Heart left ventricle (tissue), 13 donors: Measurements from ENCODE around the gene UMODL1.

ENCODE experiments used
- POLR2A ChIP-seq, 2 donors: fragments of 450-650 bp; IDR thresholded peaks; one replicate each; pipeline ENCODE4 v1.6.1; 2017; ENCODE audit warnings: antibody characterized with exemption in 2 of 2, mild to moderate bottlenecking in 2 of 2, moderate library complexity in 2 of 2
- TF ChIP-seq, protein P1 (sequence below), 12 donors: fragments of 200-600 bp; sonication (generic) in 4 of 12; IDR thresholded peaks; one replicate each; pipeline versions ENCODE4 v1.5.0 to v1.8.0; 2018 to 2022; ENCODE audit warnings: antibody characterized with exemption in 12 of 12, mild to moderate bottlenecking in 5 of 12
- donor health status: ischemic (EF 13 %, LVEDD 7.1; RV severe dilation, severe dysfunction).
- donor health status: DM: no; HTN: yes; CAD: no.
- donor health status: DM: no; HTN: no; CAD: no.
- donor health status: ischemic (EF 25% LVEDD 6.9; RV normal size, moderate dysfunction).
- donor health status: ischemic (EF 25% LVEDD 5.7; RV mildly dilated, moderate dysfunction).
- donor health status: ischemic (EF 35%, LVEDD 5.7; RV mildly dilated, moderate dysfunction).
- donor health status: nonischemic (EF 11% LVEDD 7.7; RV severe dilation, severe dysfunction).
- donor health status: DM: yes; HTN: yes; CAD: no.
- donor health status: PGD.
- donor health status: ischemic (EF 29% LVEDD 5.4; RV normal size, mild dysfunction).
- donor health status: nonischemic (EF 23%, LVEDD 6.1; RV moderate dilation, normal function).

DNA sequence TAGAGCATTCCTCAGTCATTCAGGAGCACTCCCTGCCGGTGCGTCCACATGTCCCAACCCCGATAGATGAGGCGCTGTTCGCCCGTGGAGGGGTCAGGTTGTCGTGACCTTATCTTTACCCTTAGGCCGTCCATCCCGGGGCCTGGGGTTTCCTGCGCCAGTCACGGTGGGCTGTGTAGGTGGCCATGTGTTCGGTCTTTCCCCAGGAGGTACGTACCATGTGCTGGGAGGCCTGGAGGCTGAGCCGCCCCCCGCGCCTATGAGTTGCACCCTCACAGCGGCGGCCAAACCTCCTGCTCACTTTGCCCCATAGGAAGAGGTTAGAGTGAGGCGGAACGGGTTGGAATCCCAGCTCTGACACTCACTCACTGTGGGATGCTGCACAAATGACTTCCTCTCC lies 35.3 kb downstream of the UMODL1 start:
- no peak for TF ChIP-seq POLR2A (IDR thresholded peaks at IDR 0.05)
- TF ChIP-seq, protein P1, sequence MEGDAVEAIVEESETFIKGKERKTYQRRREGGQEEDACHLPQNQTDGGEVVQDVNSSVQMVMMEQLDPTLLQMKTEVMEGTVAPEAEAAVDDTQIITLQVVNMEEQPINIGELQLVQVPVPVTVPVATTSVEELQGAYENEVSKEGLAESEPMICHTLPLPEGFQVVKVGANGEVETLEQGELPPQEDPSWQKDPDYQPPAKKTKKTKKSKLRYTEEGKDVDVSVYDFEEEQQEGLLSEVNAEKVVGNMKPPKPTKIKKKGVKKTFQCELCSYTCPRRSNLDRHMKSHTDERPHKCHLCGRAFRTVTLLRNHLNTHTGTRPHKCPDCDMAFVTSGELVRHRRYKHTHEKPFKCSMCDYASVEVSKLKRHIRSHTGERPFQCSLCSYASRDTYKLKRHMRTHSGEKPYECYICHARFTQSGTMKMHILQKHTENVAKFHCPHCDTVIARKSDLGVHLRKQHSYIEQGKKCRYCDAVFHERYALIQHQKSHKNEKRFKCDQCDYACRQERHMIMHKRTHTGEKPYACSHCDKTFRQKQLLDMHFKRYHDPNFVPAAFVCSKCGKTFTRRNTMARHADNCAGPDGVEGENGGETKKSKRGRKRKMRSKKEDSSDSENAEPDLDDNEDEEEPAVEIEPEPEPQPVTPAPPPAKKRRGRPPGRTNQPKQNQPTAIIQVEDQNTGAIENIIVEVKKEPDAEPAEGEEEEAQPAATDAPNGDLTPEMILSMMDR (IDR thresholded peaks at IDR 0.05) = no peak
